OCI-LY3 (cell line): ENCODE data around the gene HS6ST2.

ENCODE experiments used
- EZH2phosphoT487 ChIP-seq: fragments of 200-600 bp; shearing (Covaris generic); IDR thresholded peaks from 2 replicates; pipeline ENCODE4 v1.6.1; 2018; ENCODE audit warnings: antibody characterized with exemption, mixed run types, low read depth
- TF ChIP-seq, protein P1 (sequence below): fragments of 200-600, 300-600 bp; sonication (generic); IDR thresholded peaks from 2 replicates; pipeline ENCODE4 v1.5.1; 2014; ENCODE audit warnings: antibody characterized with exemption, low read length, low read depth

DNA sequence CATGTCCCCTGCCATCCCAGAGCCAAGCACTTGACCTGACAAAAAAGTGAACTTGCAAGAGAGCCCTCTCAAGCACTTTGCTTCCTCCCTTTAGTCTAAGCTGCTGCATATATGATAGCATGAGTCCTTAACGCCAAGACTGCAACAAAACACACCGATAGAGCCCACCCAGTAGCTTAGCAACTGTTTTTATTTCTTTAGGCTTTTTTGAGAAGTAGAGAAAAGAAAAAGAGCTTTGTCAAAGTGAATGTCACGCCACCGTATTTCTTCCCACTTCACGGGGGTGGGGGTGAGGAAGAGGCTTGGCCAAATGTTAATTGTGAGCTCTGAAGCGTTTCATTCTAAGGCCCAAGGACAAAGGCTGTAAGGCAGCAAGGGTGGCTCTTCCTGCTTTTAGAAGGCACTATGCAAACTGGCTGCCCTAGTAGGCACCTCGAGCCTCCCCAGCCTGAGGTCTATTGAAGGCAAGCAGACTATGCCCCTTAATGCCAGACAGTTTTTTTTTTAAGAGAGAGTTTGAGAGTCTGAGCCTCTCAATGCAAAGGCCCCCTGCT lies 138.6 kb downstream of the HS6ST2 start:
- TF ChIP-seq, protein P1, sequence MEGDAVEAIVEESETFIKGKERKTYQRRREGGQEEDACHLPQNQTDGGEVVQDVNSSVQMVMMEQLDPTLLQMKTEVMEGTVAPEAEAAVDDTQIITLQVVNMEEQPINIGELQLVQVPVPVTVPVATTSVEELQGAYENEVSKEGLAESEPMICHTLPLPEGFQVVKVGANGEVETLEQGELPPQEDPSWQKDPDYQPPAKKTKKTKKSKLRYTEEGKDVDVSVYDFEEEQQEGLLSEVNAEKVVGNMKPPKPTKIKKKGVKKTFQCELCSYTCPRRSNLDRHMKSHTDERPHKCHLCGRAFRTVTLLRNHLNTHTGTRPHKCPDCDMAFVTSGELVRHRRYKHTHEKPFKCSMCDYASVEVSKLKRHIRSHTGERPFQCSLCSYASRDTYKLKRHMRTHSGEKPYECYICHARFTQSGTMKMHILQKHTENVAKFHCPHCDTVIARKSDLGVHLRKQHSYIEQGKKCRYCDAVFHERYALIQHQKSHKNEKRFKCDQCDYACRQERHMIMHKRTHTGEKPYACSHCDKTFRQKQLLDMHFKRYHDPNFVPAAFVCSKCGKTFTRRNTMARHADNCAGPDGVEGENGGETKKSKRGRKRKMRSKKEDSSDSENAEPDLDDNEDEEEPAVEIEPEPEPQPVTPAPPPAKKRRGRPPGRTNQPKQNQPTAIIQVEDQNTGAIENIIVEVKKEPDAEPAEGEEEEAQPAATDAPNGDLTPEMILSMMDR: no peak
- no peak for TF ChIP-seq EZH2phosphoT487
